ENCODE data around the gene CBX3. TPM values are rescaled to one million over a fixed set of nuclear protein-coding genes. Genes with fewer than 3 reads are reported as not detected.

Gene CBX3
- total and polyA plus RNA-seq, 2 of the 13 experiments (the other 11 are each of a cell fraction or from before 2014, with no cell fraction given) = 53.9 to 249 TPM

- TF ChIP-seq ZSCAN21 (CRISPR knock-in tag; IDR thresholded peaks at IDR 0.05; ENCODE audit: borderline replicate concordance) (no peak), IKZF4 (CRISPR knock-in tag; IDR thresholded peaks at IDR 0.05; ENCODE audit: borderline replicate concordance, low read depth, not compliant biosample characterization) (no peak), ZNF570 (CRISPR knock-in tag; IDR thresholded peaks at IDR 0.05; ENCODE audit: borderline replicate concordance) (no peak), ZNF101 (CRISPR knock-in tag; IDR thresholded peaks at IDR 0.05; ENCODE audit: borderline replicate concordance, low read depth) (no peak), CCDC6 (CRISPR knock-in tag; IDR thresholded peaks at IDR 0.05) (0 out of 2 replicates have a peak, but pooled peaks have one; percentile 26), PAWR (CRISPR knock-in tag; IDR thresholded peaks at IDR 0.05; ENCODE audit: borderline replicate concordance) (no peak), NFYC (CRISPR knock-in tag; IDR thresholded peaks at IDR 0.05) (no peak), ZNF780A (CRISPR knock-in tag; IDR thresholded peaks at IDR 0.05) (no peak), MBD4 (IDR thresholded peaks at IDR 0.05; ENCODE audit: borderline replicate concordance, low read length) (peak; percentile 64), ZBTB14 (CRISPR knock-in tag; IDR thresholded peaks at IDR 0.05) (no peak), REST (IDR thresholded peaks at IDR 0.05; ENCODE audit: borderline replicate concordance in 1 of 2, low read depth in 1 of 2, low read length in 2 of 2) (no peak), ZNF770 (CRISPR knock-in tag; IDR thresholded peaks at IDR 0.05) (no peak), ZNF510 (CRISPR knock-in tag; IDR thresholded peaks at IDR 0.05; ENCODE audit: low read depth) (no peak), ZFP36 (IDR thresholded peaks at IDR 0.05; ENCODE audit: borderline replicate concordance, low read depth, low read length, partially characterized antibody) (no peak), POLR2AphosphoS5 (IDR thresholded peaks at IDR 0.05; ENCODE audit: low read depth, low read length) (peak; percentile 29), TEAD2 (CRISPR knock-in tag; IDR thresholded peaks at IDR 0.05) (no peak), MIER2 (CRISPR knock-in tag; IDR thresholded peaks at IDR 0.05) (no peak), JDP2 (CRISPR knock-in tag; IDR thresholded peaks at IDR 0.05; ENCODE audit: borderline replicate concordance) (no peak), ZFP62 (CRISPR knock-in tag; IDR thresholded peaks at IDR 0.05) (no peak), ZNF790 (CRISPR knock-in tag; IDR thresholded peaks at IDR 0.05; ENCODE audit: borderline replicate concordance) (no peak), POLR2G (IDR thresholded peaks at IDR 0.05; ENCODE audit: low read depth, low read length) (peak; percentile 78)
These were observed 14.0 kb upstream of the CBX3 start (continued) for GRCh38 chr7:26187380-26188205.

All from HepG2 (cell line).